ENCODE data around the gene ARF1.

The ARF1 gene

DNA sequence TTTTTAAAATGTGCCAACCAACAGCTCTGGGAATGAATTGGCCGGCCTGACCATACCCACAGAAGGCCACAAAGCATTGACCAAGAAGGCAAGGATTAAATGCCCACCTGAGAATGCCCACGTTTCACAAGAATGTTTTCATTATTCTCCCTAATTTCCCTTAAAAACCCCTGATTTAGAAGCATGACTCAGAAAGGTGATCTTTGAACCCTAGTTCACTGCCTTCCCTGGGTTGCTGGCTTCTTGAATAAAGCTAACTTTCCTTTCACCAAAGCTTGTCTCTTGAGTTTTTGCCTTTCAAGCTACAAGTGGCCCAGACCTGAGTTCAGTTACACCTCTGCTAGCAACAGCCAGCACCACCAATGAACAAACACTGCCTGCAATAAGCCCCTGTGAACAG is 41.0 kb downstream of the ARF1 start:
- DNase-seq: no peak

DNA sequence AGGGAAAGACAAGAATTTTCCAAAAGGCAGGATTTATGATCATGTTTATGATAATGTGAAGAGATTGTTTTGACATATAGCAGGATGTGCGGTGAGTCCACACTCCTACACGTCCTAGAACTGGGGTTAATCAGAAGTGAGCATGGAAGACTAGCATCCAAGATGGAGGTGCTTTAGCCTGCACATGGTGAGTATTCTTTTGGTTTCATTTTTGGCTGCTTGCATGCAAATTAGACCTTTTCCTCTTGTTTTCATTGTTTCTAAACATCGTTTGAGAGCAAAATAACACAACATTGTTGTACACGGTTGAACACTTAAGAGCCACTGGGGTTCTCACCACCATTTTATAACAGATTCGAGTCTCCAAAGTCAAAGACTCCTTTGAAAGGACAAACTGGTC is 42.7 kb downstream of the ARF1 start:
- DNase-seq: no peak

GRCh38 chr1:228131766-228132165 is 49.3 kb downstream of the ARF1 start:
- DNase-seq: no peak

- DNase-seq: no peak
Observed at GRCh38 chr1:228134591-228134990, 52.1 kb downstream of the ARF1 start.

- peak in 2 of 5 experiments; percentile 38 to 73 for DNase-seq
Observed at GRCh38 chr1:228136901-228137300, 54.4 kb downstream of the ARF1 start.

DNA sequence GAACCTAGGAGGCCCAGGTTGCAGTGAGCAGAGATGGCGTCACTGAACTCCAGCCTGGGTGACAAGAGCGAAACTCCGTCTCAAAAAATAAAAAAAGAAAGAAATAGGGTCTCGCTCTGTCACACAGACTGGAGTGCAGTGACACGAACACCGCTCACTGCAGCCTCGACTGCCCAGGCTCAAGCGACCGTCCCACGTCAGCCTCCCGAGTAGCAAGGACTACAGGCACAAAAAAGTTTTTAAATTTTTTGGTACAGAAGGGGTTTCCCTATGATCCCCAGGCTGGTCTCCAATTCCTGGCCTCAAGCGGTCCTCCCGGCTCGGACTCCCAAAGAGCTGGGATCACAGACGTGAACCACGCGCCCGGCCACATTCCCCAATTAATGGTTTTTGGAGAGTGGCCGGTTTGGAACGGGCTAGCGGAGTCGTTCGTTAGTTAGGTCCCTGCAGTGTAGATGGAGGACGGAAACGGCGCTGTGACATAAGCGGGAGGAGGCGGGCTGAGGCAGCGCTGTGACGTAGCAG is 57.0 kb downstream of the ARF1 start:
- peak in 1 of 5 experiments; percentile 7 for DNase-seq

DNA sequence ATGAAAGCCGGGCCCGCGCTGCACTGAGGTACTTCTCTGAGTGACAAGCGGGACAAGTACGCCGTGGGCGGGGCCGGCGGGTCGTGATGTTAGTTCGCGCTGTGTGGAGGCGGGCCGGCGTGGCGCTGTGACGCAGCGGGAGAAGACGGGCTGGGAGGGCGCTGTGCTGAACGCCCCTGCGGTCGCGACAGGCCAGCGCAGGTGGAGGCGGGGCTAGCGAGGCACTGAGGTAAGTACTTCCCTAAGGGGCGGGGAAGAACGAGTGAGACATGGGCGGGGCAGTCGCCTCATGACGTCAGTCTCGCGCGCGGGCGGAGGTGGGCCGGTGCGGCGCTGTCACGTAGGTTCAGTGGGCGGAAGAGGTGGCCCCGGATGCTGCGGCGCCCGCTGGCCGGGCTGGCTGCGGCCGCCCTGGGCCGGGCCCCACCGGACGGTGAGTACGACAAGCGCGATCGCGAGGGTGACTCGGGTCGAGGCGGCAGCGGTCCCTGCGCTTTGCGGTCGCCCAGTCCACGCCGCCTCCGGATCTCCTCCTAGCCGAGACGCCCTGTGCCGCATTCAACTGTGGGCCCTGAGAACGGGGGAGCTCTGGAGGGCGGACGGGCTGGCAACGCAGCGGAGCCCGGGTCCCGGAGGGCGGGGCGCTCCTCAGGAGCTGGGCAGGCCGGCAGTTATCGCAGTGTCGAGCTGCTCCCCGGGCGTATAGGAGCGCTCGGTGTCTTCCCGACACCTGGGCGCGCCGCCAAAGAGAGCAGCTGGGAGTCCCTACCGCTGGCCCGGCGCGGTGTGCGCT is 57.6 kb downstream of the ARF1 start, which contains the start of gene GUK1:
TSS of gene GUK1 (plus strand) at position 349 of the 793 bp plus-strand sequence. CDS start at position 373, 24 bp downstream.
- peak; percentile 100 for DNase-seq

DNA sequence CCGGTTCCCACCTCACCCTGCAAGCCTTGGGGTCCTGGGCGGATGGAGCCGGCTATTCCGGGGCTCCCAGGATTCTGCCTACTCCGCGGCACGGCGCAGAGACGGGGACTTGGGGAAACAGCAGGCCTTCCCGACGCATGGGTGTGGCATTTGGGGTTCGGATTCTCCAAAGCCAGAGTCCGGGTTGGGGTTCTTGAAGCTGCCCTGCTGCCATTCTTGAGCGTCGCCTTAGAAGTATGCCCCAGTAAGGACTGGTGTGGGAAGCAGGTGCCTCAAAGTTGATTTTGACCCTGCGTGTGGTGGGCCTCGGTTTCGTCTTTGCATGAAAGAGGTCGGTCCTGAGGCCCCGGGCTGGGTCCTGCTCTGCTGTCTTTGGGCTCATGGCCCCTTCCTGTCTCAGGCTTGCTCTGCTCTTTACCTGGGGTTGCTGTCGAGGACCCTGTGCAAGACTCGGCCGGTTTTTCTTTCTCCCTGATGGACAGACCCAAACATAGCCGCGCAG is 58.3 kb downstream of the ARF1 start:
- DNase-seq: no peak

DNA sequence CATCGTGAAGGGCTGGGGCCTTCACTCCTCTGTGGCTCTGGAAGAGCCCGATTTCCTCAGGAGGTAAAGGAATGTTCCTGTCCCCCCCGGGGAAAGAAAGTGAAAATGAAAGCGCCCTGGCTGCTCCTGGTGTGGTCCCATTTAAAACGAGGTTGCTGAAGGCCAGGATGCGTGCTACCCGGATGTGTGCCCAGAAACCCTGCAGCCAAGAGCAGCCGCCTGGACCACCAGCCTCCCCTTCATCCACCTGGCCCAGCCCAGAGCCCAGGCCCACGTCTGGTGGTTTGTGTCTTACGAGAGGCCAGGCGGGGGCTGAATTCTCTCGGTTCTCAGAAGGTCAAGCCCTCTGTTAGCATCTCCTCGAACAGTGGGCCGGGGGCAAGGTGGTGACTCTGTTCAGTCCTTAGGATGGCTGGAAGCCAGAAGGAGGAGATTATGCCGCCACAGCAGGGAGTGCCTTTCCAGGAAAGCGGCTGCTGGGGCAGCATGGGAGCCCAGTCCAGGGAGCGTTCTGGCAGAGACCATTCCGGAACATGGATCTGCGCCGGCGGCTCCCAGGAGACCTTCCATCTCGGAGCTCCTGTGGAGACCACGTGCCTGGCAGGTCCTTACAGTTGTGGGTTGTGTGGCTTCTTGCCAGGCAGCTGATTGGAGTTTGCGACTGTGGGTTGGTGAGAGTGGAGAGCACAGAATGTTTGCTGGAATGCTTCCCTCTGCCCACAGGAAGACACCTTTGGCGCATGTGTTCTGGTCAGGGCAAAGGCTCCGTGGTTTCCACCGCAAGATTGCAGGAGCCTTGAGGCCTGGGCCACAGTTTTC is 58.9 kb downstream of the ARF1 start:
- peak in 3 of 5 experiments; percentile 8 to 58 (median 25) for DNase-seq

DNA sequence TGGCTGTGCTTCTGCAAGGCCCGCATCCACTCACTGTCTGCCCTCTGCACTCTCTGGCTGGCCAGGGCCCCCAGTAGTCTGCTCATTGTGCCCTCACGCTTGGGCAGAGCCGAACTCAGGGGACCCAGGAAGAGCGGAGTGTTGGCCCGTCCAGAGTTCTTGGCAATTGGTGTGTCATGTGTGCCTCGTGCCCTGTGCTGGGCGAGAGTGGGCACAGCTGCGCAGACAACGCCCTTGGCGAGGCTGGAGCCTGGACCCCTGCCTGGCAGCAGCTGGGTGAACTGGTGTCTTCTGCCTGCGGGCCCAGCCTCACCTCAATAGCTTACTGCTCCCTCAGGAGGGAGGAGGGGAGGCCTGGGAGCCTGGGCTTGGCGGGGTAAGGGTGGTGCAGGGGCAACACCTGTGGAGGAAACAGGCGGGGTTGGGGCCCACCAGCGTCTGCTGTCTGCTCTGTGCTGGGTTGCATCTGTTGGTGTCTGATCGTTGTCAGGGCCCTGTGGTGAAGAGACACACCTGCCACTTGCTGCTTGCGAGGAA is 59.7 kb downstream of the ARF1 start:
- DNase-seq: peak in 2 of 5 experiments; percentile 33 to 34

GRCh38 chr1:228142701-228143136 is 60.2 kb downstream of the ARF1 start:
- DNase-seq: no peak

DNA sequence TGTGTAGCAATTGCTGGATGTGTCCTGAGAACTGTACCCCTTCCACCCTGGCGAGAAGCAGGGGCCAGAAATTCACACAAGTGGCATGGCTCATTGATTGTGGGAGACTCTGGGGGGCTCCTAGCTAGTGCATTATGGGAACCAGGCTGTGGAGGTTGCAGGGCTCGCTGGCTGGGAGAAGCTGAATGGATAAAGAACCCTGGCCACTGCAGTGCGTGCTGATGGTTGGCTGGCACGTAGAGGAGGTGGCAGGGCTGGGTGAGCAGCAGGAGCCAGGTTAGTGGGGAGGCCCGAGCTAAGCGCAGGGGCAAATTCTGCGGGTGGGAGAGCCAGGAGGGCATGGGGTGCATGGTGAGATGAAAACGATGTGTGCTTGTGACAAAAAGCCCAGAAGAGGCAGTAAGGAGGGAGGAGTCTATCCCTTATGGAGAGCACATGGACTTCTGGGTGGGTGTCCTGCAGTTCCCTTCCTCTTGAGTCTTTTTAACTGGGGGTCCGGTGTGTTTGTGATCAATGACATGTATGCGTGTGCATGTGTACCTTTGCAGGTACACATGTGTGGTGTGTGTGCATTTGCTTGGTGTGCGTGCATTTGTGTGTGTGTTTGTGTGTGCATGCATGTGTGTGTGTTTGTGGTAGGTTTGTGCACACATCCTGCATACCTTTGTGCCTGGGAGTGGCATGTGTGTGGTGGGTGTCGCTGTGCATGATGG is 61.1 kb downstream of the ARF1 start:
- DNase-seq: no peak

- no peak for DNase-seq
Observed at GRCh38 chr1:228144193-228144992, 61.9 kb downstream of the ARF1 start.

DNA sequence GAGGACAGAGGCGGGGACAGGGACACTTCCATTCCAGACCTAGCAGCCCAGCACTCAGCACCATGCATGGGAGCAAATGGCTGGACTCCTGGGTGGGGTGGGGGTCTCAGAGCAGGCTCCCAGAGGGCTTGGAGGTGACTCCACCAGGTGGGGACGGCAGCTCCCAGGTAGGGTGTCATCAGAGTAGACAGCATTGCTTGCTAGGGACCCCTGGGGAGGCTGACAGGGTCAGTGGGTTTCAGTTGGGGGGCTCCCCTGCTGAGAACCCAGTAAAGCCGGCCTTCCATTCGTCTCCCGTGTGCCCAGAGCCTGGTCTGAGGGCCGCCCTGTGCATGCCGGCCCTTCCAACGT is 62.5 kb downstream of the ARF1 start:
- DNase-seq: no peak

DNA sequence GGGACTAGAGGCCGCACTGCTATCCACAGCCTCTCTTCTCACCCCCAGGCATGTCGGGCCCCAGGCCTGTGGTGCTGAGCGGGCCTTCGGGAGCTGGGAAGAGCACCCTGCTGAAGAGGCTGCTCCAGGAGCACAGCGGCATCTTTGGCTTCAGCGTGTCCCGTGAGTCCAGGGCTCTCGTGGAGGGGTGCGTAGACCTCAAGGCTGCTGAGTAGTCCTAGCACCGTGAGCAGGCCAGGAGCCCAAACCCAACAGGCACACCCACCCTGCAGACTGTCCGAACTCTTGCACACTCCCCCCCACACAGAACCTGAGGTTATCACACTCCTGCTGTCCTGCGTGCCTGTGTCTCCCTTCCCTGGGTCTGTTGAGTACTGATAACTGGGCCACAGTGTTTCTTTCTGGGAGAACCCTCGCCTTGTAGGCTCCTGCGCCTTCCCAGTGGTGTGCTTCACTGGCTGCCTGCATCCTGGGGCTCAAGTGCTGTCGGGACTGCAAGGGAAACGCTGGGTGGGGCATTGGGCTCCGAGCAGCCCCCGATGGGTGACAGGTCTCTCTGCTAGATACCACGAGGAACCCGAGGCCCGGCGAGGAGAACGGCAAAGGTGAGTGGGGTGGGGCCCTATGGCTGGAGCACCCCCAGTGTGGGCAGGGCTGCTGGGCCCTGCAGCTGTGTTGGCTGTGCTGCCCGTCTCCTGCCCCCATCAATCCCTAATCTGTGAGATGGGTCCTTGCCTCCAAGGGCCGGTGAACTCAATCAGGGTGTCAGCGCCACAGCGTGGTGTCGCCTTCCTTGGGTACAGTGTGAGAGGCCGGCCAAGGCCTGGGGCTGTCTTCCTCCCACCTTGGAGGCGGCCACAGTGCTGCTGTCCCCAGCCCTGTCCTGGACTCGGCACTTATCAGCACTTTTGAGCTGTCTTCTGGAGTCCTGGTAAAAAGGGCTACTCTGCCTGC is 63.2 kb downstream of the ARF1 start:
- no peak for DNase-seq

GRCh38 chr1:228146417-228147150 is 64.1 kb downstream of the ARF1 start:
- no peak for DNase-seq

GRCh38 chr1:228147151-228147693 is 64.7 kb downstream of the ARF1 start:
- peak in 1 of 5 experiments; percentile 5 for DNase-seq

GRCh38 chr1:228147768-228148167 is 65.3 kb downstream of the ARF1 start:
- no peak for DNase-seq

- peak in 1 of 5 experiments; percentile 10 for DNase-seq
Observed at GRCh38 chr1:228148196-228148861, 65.8 kb downstream of the ARF1 start.

All from T-helper 2 cell (primary cell).